GM12891 (cell line): ENCODE results near the gene SEMA4D.

Experiments used
- PAX5 ChIP-seq: IDR thresholded peaks from 2 replicates; pipeline ENCODE4 v1.6.1; 2011; ENCODE audit warnings: low read length, moderate library complexity, mild to moderate bottlenecking; ENCODE audit not compliant: insufficient read depth, severe bottlenecking
- POLR2A ChIP-seq: IDR thresholded peaks from 2 replicates; pipeline ENCODE4 v1.6.1; 2011; ENCODE audit warnings: low read depth, low read length, control low read depth
- POLR2AphosphoS5 ChIP-seq: IDR thresholded peaks from 2 replicates; pipeline ENCODE4 v1.6.1; 2011; ENCODE audit warnings: low read depth, low read length, control low read depth
- POU2F2 ChIP-seq: IDR thresholded peaks from 2 replicates; pipeline ENCODE4 v1.6.1; 2011; ENCODE audit warnings: low read depth, mild to moderate bottlenecking, control low read depth, low read length, moderate library complexity
- SPI1 ChIP-seq: IDR thresholded peaks from 2 replicates; pipeline ENCODE4 v1.6.1; 2011; ENCODE audit warnings: low read depth, low read length, control low read depth
- TAF1 ChIP-seq: IDR thresholded peaks from 2 replicates; pipeline ENCODE4 v1.6.1; 2011; ENCODE audit warnings: low read depth, low read length, control low read depth

- TF ChIP-seq TAF1 (no peak), POLR2A (no peak), POLR2AphosphoS5 (no peak), POU2F2 (0 out of 2 replicates have a peak, but pooled peaks have one; percentile 12), SPI1 (no peak), PAX5 (no peak)
Observed at GRCh38 chr9:89498852-89499480, 1.1 kb upstream of the SEMA4D start.
